Chondrocyte (in vitro differentiated cells): ENCODE results near the gene CAV2. TPM values are rescaled to one million over a fixed set of nuclear protein-coding genes. Genes with fewer than 3 reads are reported as not detected.

ENCODE experiments used
- DNase-seq: peaks from one replicate; pipeline ENCODE4 v3.0.0; 2021; ENCODE audit warnings: mixed read lengths, low spot score
- H3K27ac Mint-ChIP-seq: one replicate; pipeline ENCODE4 v1.8.0; 2021; ENCODE audit warnings: mild to moderate bottlenecking, moderate library complexity, mixed read lengths; ENCODE audit not compliant: unreplicated experiment
- H3K27me3 Mint-ChIP-seq: 2 replicates; pipeline ENCODE4 v1.8.0; 2021; ENCODE audit warnings: low read depth, mixed read lengths
- H3K36me3 Mint-ChIP-seq: 2 replicates; pipeline ENCODE4 v1.8.0; 2021; ENCODE audit warnings: low read depth, mixed read lengths
- H3K4me1 Mint-ChIP-seq: 2 replicates; pipeline ENCODE4 v1.8.0; 2021; ENCODE audit warnings: low read depth, mild to moderate bottlenecking, mixed read lengths
- H3K4me3 Mint-ChIP-seq: one replicate; pipeline ENCODE4 v1.8.0; 2021; ENCODE audit warnings: mild to moderate bottlenecking, moderate library complexity, mixed read lengths; ENCODE audit not compliant: unreplicated experiment
- H3K9me3 Mint-ChIP-seq: 2 replicates; pipeline ENCODE4 v1.8.0; 2021; ENCODE audit warnings: low read depth, mixed read lengths
- CTCF ChIP-seq: fragments of 200-600 bp; sonication (generic); IDR thresholded peaks from 2 replicates; pipeline ENCODE4 v1.5.0; 2021; ENCODE audit warnings: antibody characterized with exemption, mild to moderate bottlenecking, moderate library complexity
- total RNA-seq: library from RNA; stranded (reverse); gene quantifications from 3 replicates; pipeline ENCODE4 v1.2.1, GENCODE V29; 2021

The CAV2 gene
- total RNA-seq, 1 donor from 2014 or later, result 127 TPM

- Mint-ChIP-seq H3K36me3 (peaks cover 29% of the 10 kb centered on the region), H3K4me3 (no peak overlapping the region), H3K9me3 (peaks cover 4% of the 10 kb centered on the region), H3K27me3 (no peaks in the 10 kb centered on the region), H3K27ac (peak overlapping the region; percentile 49), H3K4me1 (peaks cover 48% of the 10 kb centered on the region)
- DNase-seq, result no peak
- no peak for TF ChIP-seq CTCF
Observed at GRCh38 chr7:116557901-116558300, 58.4 kb downstream of the CAV2 start.

Other genes starting within 250 kb of the CAV2 start
- 230 to 297 TPM (median 296 TPM) in 3 replicates for gene CAV1, start 25.3 kb downstream of the CAV2 start, total RNA-seq
- 22.0 to 25.1 TPM (median 23.6 TPM) in 3 replicates for gene MET, start 172.5 kb downstream of the CAV2 start, total RNA-seq